A549 treated with ZK216348 at 1 μM for 4 hours (cell line): ENCODE data around the gene FBXO46. TPM values are rescaled to one million over a fixed set of nuclear protein-coding genes. Genes with fewer than 3 reads are reported as not detected.

Source experiments
- total RNA-seq: library from RNA; stranded (reverse); fragments of 200-300 nt; extraction: Qiagen RNA extraction; gene quantifications from 5 replicates; pipeline ENCODE4 v1.2.3, GENCODE V29; 2022; ENCODE audit warnings: low read depth

Gene FBXO46, protein sequence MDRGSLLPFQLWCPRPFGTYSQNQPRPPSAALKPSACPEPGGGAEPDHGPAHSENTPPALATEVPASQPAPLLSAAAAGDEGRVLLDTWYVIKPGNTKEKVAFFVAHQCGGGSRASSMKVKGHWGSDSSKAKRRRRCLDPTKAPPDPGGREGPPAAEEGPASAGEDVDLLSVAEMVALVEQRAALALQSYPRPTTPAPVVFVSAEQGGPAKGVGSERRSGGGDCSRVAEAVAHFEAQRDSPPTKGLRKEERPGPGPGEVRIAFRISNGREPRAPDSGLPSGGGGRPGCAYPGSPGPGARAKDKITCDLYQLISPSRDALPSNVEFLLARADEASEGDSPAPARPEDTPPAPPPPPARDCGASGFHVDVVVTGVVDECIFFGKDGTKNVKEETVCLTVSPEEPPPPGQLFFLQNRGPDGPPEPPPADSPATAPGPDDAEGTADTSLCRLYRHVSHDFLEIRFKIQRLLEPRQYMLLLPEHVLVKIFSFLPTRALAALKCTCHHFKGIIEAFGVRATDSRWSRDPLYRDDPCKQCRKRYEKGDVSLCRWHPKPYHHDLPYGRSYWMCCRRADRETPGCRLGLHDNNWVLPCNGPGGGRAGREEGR
- total RNA-seq = 7.7 to 12.5 TPM (median 9.8 TPM) in 5 replicates

DNA sequence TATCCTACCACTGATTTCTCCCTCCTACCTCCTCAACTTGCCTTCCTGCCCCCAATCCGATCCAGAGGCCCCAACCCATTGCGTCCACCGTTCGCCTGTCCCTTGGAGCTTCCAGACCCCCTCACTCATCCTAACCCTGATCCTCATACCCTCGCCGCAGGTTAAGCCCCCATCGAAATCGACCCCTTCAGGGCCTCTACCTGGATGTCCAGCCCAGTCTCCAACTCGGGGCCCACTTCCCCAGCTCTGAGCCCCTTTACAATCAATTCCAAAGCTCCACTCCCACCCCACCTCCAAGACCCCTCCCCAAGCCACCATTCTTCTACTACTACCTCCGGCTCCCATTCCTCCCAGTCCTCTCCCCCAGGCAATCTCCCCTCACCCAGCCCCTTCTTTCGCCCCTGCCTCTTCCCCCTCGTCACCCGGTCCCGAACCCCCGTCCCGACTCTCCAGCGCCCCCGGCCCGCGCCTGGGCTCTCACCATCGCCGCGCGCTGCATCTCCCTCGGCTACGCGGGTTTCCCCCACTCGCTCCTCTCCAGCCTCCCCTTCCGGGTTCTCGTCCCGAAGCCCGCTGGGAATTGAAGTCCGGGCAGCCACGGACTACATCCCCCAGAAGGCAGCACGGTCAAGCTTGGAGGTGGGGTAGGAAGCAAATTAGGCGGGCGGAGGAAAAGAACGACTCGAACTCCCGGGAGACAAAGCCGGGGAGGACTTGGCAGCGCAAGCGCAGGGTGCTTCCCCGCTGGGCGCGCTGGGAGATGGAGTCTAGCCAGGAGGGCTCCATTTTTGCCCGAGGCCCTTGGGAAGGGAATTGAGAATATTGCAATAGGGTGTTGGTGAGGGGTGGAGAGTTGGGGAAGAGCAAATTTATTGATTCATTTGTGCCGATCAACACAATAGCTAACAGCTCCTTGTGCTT, at the start of gene FBXO46:
FBXO46 (minus strand) TSS at position 529 of the 921 bp plus-strand sequence. CDS start 17,401 bp downstream, outside the sequence.

DNA sequence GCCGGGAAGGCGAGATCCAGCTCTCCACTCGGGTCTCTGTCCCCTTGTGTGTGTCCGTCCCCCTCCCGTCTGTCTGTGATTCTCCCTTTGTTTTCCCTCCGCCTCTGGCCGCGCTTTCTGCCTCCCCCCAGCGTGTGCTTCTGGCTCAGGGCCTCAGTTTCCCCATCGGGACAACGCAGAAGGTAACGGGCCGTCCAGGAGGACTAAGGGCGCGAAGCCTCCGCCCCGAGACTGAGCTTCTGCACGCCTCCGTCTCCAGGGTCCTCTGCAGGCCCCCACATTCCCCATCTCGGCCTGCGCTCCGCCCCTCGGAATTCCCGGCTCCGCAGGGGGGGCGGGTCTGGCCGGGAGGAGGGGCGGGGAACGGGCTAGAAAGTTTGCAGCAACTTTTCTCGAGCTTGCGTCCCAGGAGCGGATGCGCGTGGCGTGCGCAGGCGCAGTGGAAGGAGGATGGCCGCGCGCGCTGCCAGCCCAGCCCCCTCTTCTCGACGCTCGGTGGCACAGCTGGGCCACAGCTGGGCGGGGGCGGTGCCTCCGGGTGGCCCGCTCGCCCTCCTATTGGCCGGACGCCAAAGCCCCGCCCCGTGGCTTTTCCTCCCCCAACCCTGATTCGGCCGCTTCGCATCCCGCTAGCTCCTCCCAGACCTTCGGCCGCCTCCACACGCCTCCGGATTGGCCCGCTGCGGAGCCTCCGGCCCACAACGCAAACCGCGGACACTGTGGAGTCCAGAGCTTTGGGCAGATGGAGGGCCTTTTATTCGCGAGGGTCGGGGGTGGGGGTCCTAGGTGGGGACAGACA, 38.5 kb upstream of the FBXO46 start, which contains the start of gene SIX5:
SIX5 (minus strand) TSS at position 269 of the 799 bp plus-strand sequence. CDS start 408 bp downstream, outside the sequence.

DNA sequence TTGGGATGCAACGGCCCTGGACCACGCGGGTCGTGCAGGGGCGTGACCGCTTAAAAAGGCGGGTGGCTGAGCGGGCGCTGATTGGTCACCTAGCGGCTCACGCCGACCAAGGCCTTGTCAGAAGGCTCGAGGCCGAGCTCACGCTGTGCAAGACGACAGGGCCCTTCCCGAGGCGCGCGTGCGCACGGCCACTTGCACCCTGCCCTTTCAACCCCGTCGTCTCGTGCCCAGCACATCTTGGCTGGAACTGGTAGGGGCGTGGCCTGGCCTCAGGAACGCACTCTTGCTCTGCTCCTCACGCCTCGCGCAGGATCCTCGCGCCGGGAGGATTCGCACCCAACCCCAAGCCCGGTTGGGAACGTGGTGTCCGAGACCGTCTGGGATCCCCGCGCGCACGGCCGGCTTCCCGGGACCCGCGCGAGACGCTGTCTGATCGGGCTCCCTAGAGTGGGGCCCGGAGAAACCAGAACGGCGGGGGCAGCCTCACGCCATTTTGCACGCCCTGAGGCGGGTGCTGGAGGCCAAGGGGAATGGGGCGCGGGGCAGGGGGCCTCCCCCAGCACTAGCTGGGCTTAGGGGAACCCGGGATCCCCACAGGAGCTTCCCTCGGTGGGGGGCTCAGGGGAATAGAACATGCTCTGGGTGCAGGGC, 2.6 kb upstream of the FBXO46 start, which contains the start of gene MEIOSIN:
MEIOSIN (plus strand) TSS at position 280 of the 651 bp plus-strand sequence. CDS start 1,938 bp downstream, outside the sequence.

DNA sequence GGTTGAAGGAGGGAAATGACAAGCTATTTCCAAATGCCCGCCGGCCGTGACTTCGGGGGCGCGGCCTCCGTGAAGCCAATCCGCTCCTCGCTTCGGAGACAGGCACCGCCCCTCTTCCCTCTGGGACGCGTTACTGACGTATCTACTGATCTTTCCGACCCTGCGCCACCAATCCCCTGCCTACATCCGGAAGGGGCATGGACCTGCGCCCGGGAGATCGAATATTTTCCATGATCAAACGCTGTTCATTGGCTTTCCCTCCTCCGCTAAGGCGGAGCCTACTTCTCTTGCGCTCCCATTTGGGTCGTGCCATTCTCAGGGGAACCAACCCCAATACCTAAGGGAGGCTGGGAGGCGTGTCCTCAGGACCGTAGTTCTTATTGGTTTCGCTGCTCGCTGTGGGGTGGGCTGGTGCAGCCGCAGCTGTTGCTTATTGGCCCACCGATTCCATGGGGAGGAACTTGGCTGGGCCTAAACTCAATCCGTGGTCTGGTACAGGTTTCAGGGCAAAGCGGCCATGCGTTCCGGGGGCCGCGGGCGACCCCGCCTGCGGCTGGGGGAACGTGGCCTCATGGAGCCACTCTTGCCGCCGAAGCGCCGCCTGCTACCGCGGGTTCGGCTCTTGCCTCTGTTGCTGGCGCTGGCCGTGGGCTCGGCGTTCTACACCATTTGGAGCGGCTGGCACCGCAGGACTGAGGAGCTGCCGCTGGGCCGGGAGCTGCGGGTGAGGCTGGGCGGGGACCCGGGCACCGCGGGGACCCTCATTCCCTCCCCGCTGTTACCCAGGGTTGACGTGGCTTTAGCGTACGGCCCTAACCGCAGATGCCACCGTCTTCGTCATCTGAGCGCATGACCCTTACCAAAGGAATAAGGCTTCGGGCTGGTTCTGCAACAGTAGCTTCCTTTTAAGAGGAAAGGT, 38.2 kb downstream of the FBXO46 start, which contains the start of gene QPCTL:
QPCTL (plus strand) TSS at position 480 of the 919 bp plus-strand sequence; CDS start at position 518, 38 bp downstream.

DNA sequence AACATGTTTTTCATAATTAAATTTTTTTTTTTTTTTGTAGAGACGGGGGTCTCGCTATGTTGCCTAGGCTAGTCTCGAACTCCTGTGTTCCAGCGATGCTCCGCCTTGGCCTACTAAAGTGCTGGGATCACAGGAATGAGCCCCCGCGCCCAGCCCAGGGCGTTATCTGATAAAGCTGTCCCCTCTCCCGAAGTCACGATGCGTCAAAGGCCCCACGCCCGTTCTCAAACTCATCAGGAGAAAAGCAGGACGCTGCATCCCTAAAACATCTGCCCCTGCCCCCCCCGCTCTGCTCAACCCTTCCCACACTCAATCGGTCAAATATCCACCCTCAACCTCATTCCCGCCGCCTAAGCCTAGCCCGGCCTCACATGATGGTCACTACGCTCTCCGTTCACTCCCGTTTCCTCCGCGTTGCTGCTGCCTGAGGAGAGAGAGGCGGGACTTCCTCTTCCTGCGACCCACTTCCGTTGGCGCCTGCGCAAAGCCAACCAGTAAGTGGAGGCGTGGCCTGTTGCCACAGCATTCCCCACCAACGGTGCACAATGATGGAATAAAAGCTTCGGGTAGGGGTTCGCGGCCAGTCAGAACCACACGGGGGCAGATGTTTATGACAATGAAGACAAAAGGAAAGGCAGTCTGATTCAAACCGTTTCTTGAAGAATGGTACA, 39.0 kb downstream of the FBXO46 start, which contains the start of gene SNRPD2:
SNRPD2 (minus strand) TSS at position 438 of the 671 bp plus-strand sequence; CDS start at position 373, 65 bp downstream.

DNA sequence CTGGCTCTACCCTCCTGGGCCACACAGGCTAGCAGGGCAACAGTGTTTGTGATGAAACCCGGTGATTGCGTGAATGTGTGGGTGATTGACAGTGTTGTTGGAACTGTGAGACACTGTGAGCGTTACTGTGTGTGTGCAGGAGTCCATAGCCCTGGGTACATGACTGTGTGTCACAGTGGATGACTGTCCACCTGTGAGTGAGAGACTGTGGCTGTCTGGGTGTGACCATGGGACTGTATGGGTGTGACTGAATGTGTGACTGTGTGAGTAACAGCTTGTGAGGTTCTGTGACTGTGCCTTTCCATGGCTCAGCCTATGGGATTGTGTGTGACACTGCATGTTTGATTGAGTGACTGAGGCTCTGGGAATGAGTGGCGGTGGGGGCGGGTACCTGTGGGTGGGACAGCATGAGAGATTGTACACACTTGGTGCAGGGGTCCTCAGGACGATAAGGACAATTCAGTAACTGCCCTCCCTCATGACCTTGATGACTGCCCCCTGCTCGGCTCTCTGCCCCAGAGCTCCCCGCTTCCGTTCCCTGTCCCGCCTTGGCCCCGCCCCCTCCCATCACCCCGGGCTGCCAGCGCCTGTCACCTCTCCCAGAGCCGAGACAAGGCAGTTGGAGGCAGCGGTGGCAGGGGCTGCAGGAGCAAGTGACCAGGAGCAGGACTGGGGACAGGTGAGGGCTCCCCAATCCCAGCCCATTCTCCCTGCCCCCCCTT, 62.9 kb downstream of the FBXO46 start, which contains the start of gene GIPR:
GIPR (plus strand) TSS at position 602 of the 722 bp plus-strand sequence. CDS start 1,300 bp downstream, outside the sequence.

Other genes starting within 250 kb of the FBXO46 start
- gene RTN2, start 233.8 kb downstream of the FBXO46 start, total RNA-seq = 10.6 to 14.5 TPM (median 11.4 TPM) in 5 replicates
- 5.5 to 7.8 TPM (median 7.1 TPM) in 5 replicates for gene PPM1N, start 232.5 kb downstream of the FBXO46 start, total RNA-seq
- gene VASP, start 223.4 kb downstream of the FBXO46 start, total RNA-seq = 153 to 206 TPM (median 182 TPM) in 5 replicates
- gene OPA3, start 146.1 kb downstream of the FBXO46 start, total RNA-seq = 11.4 to 19.8 TPM (median 17.0 TPM) in 5 replicates
- gene GPR4, start 128.7 kb downstream of the FBXO46 start, total RNA-seq = 0.21 to 0.69 TPM (median 0.30 TPM) in 5 replicates
- gene EML2, start 91.5 kb downstream of the FBXO46 start, total RNA-seq = 12.4 to 30.6 TPM (median 26.0 TPM) in 5 replicates
- gene GIPR, start 62.7 kb downstream of the FBXO46 start, total RNA-seq = 1.3 to 4.0 TPM (median 2.7 TPM) in 5 replicates
- 727 to 1,166 TPM (median 803 TPM) in 5 replicates for gene SNRPD2, start 38.9 kb downstream of the FBXO46 start, total RNA-seq
- 6.1 to 10.3 TPM (median 9.5 TPM) in 5 replicates for gene QPCTL, start 38.2 kb downstream of the FBXO46 start, total RNA-seq
- 0.08 TPM in 1 of 5 replicates, not detected in the others for gene MEIOSIN, start 2.5 kb upstream of the FBXO46 start, total RNA-seq
- 15.9 to 31.7 TPM (median 29.2 TPM) in 5 replicates for gene SIX5, start 38.4 kb upstream of the FBXO46 start, total RNA-seq
- 29.8 to 57.5 TPM (median 50.9 TPM) in 5 replicates for gene DMPK, start 51.6 kb upstream of the FBXO46 start, total RNA-seq
- 14.9 to 44.2 TPM (median 40.3 TPM) in 5 replicates for gene DMWD, start 61.9 kb upstream of the FBXO46 start, total RNA-seq
- gene RSPH6A, start 84.4 kb upstream of the FBXO46 start, total RNA-seq = not detected in 5 replicates
- gene SYMPK, start 132.3 kb upstream of the FBXO46 start, total RNA-seq = 41.7 to 81.9 TPM (median 75.7 TPM) in 5 replicates
- 0.35 to 0.93 TPM (median 0.72 TPM) in 5 replicates for gene FOXA3, start 133.4 kb upstream of the FBXO46 start, total RNA-seq
- gene IRF2BP1, start 155.2 kb upstream of the FBXO46 start, total RNA-seq = 14.9 to 40.5 TPM (median 38.1 TPM) in 5 replicates
- gene MYPOP, start 171.7 kb upstream of the FBXO46 start, total RNA-seq = 5.9 to 11.8 TPM (median 10.4 TPM) in 5 replicates
- gene NANOS2, start 183.9 kb upstream of the FBXO46 start, total RNA-seq = not detected in 5 replicates
- gene NOVA2, start 243.0 kb upstream of the FBXO46 start, total RNA-seq = 0.21 to 0.38 TPM (median 0.29 TPM) in 5 replicates